Sigmoid colon (tissue), 7 donors: ENCODE results near the gene GAST. TPM values are rescaled to one million over a fixed set of nuclear protein-coding genes. Genes with fewer than 3 reads are reported as not detected.

Source experiments
- DNase-seq: peaks from one replicate; pipeline ENCODE4 v3.0.0-alpha.2; 2019
- H3K27ac ChIP-seq, 4 donors: fragments of 200-600 bp; sonication (generic); one replicate each; pipeline ENCODE4 v1.5.1; 2016 to 2019; ENCODE audit warnings: mild to moderate bottlenecking in 1 of 4
- H3K27me3 ChIP-seq, 3 donors: fragments of 200-600 bp; sonication (generic); one replicate each; pipeline ENCODE4 v1.5.1; 2019; ENCODE audit warnings: mild to moderate bottlenecking in 1 of 3
- H3K36me3 ChIP-seq, 4 donors: fragments of 200-600 bp; sonication (generic); one replicate each; pipeline ENCODE4 v1.5.1; 2016 to 2019
- H3K4me1 ChIP-seq, 4 donors: fragments of 200-600 bp; sonication (generic); one replicate each; pipeline ENCODE4 v1.5.1; 2017 to 2019
- H3K4me3 ChIP-seq, 4 donors: fragments of 200-600 bp; sonication (generic); one replicate each; pipeline ENCODE4 v1.5.1; 2017 to 2019; ENCODE audit warnings: mild to moderate bottlenecking in 2 of 4, moderate library complexity in 1 of 4
- H3K9me3 ChIP-seq, 4 donors: fragments of 200-600 bp in 3 of 4; sonication (generic) in 3 of 4; one replicate each; pipeline versions ENCODE4 v1.5.1 to v1.6.1; 2013 to 2019
- CTCF ChIP-seq, 4 experiments: fragments of 450-650 bp in 3 of 4; fragments of 200-600 bp in 1 of 4; IDR thresholded peaks; one replicate each; pipeline ENCODE4 v1.5.1; 2016 to 2019; ENCODE audit warnings: antibody characterized with exemption in 4 of 4, mild to moderate bottlenecking in 3 of 4, moderate library complexity in 2 of 4
- EP300 ChIP-seq, 4 donors: sonication (generic); formaldehyde crosslinking; IDR thresholded peaks; one replicate each; pipeline ENCODE4 v1.6.1; 2017; ENCODE audit warnings: antibody characterized with exemption in 4 of 4
- POLR2A ChIP-seq, 2 donors: fragments of 450-650 bp; IDR thresholded peaks; one replicate each; pipeline ENCODE4 v1.6.1; 2016; ENCODE audit warnings: antibody characterized with exemption in 2 of 2, mild to moderate bottlenecking in 2 of 2, moderate library complexity in 2 of 2
- POLR2AphosphoS5 ChIP-seq, 4 donors: sonication (generic); formaldehyde crosslinking; IDR thresholded peaks; one replicate each; pipeline ENCODE4 v1.6.1; 2017; ENCODE audit warnings: antibody characterized with exemption in 4 of 4
- WGBS, 2 donors: extraction: QIAGEN DNeasy Blood & Tissue Kit; methylation state at CpG; one replicate each; pipeline ENCODE4 v1.1.7; 2013; 5-methylcytosine and 5-hydroxymethylcytosine counted together
- intact Hi-C: fragments of 100-400 bp; cut with DNase I; formaldehyde crosslinking; loops from one replicate; pipeline ENCODE4 v1.15.1; 2023
- polyA plus RNA-seq, 3 donors: library from polyadenylated mRNA; stranded (reverse); fragments of 200-250 nt; gene quantifications; one replicate each; pipeline ENCODE4 v1.2.3, GENCODE V29; 2013
- small RNA-seq, 3 donors: library from RNA; depleted of rRNA; stranded (forward); fragments of <200 nt; gene quantifications; one replicate each; pipeline ENCODE3, GENCODE V24; 2016
- total RNA-seq, 4 donors: library from RNA; depleted of rRNA; stranded (reverse); fragments of >200 nt; gene quantifications; one replicate each; pipeline ENCODE4 v1.1.0, GENCODE V29; 2016
- donor health status: healthy with polysubstance abuse.
- donor health status: Bipolar disorder and iron deficiency.
- donor health status: healthy.

The GAST gene
- total and polyA plus RNA-seq, 7 donors, result not detected

GRCh38 chr17:41762841-41763240 is 50.7 kb downstream of the GAST start:
- Histone ChIP-seq H3K4me3 (no peak overlapping the region), H3K4me1 (no peaks in the 10 kb centered on the region), H3K27me3 (no peaks in the 10 kb centered on the region), H3K36me3 (peaks cover 0 to 68% (median 13%) of the 10 kb centered on the region in 4 donors), H3K27ac (no peak overlapping the region), H3K9me3 (no peaks in the 10 kb centered on the region)
- intact Hi-C loops, result no loop called here
- WGBS, 2 donors, result 91 to 95% methylated on average over 16 of the region's 16 CpGs
- no peak for DNase-seq
- TF ChIP-seq EP300 (IDR thresholded peaks at IDR 0.05) (no peak), POLR2AphosphoS5 (IDR thresholded peaks at IDR 0.05) (no peak), POLR2A (IDR thresholded peaks at IDR 0.05) (no peak), CTCF (IDR thresholded peaks at IDR 0.05) (no peak)

GRCh38 chr17:41763327-41763726 is 51.2 kb downstream of the GAST start:
- Histone ChIP-seq H3K9me3 (no peaks in the 10 kb centered on the region), H3K27me3 (no peaks in the 10 kb centered on the region), H3K4me3 (no peak overlapping the region), H3K4me1 (no peaks in the 10 kb centered on the region), H3K36me3 (peaks cover 0 to 68% (median 13%) of the 10 kb centered on the region in 4 donors), H3K27ac (no peak overlapping the region)
- no peak for DNase-seq
- 86 to 90% methylated on average over 8 of the region's 8 CpGs for WGBS, 2 donors
- intact Hi-C loops, result no loop called here
- TF ChIP-seq POLR2AphosphoS5 (IDR thresholded peaks at IDR 0.05) (no peak), POLR2A (IDR thresholded peaks at IDR 0.05) (no peak), CTCF (IDR thresholded peaks at IDR 0.05) (no peak), EP300 (IDR thresholded peaks at IDR 0.05) (no peak)

Small RNAs within 50 kb of the gene (small RNA-seq; reads per million reads assigned to genes)
- 0 reads per million in 3 donors for gene RN7SL399P
- 0 to 0.36 (median 0.12) reads per million in 3 donors for gene RNA5SP442

Other genes starting within 250 kb of the GAST start
- not detected for gene KRT32, start 244.9 kb upstream of the GAST start, total RNA-seq
- not detected for gene KRT32, start 244.9 kb upstream of the GAST start, polyA plus RNA-seq
- gene KRT35, start 231.2 kb upstream of the GAST start, total RNA-seq, result not detected
- gene KRT35, start 231.2 kb upstream of the GAST start, polyA plus RNA-seq, result not detected
- under 1 TPM in 1 of 4 donors, not detected in 3; 0.33 TPM for gene KRT36, start 222.4 kb upstream of the GAST start, total RNA-seq
- under 1 TPM in 1 of 3 donors, not detected in 2; 0.20 TPM for gene KRT36, start 222.4 kb upstream of the GAST start, polyA plus RNA-seq
- gene KRT13, start 206.7 kb upstream of the GAST start, total RNA-seq, result under 1 TPM in 1 of 4 donors, not detected in 3; 0.55 TPM
- 10 to 100 TPM in 1 of 3 donors, 1 to 10 TPM in 1, under 1 TPM in 1; 0.46 to 54.1 (median 8.0) TPM for gene KRT13, start 206.7 kb upstream of the GAST start, polyA plus RNA-seq
- gene KRT15, start 193.4 kb upstream of the GAST start, total RNA-seq, result not detected
- 10 to 100 TPM in 1 of 3 donors, 1 to 10 TPM in 2; 5.4 to 10.3 (median 9.2) TPM for gene KRT15, start 193.4 kb upstream of the GAST start, polyA plus RNA-seq
- 1 to 10 TPM in 2 of 4 donors, under 1 TPM in 2; 0.49 to 2.5 (median 1.2) TPM for gene KRT19, start 184.0 kb upstream of the GAST start, total RNA-seq
- gene KRT19, start 184.0 kb upstream of the GAST start, polyA plus RNA-seq, result 1,000 to 10,000 TPM in 2 of 3 donors, 100 to 1,000 TPM in 1; 809 to 2,366 (median 1,184) TPM
- gene KRT9, start 140.3 kb upstream of the GAST start, total RNA-seq, result not detected
- gene KRT9, start 140.3 kb upstream of the GAST start, polyA plus RNA-seq, result not detected
- not detected for gene KRT14, start 125.4 kb upstream of the GAST start, total RNA-seq
- gene KRT14, start 125.4 kb upstream of the GAST start, polyA plus RNA-seq, result 1 to 10 TPM in 2 of 3 donors, under 1 TPM in 1; 0.15 to 3.6 (median 1.4) TPM
- gene KRT16, start 99.6 kb upstream of the GAST start, total RNA-seq, result under 1 TPM in 1 of 4 donors, not detected in 3; 0.83 TPM
- under 1 TPM in 2 of 3 donors, not detected in 1; 0.09 to 0.60 TPM for gene KRT16, start 99.6 kb upstream of the GAST start, polyA plus RNA-seq
- gene KRT17, start 87.8 kb upstream of the GAST start, total RNA-seq, result 1 to 10 TPM in 2 of 4 donors, not detected in 2; 1.2 to 5.3 TPM
- under 1 TPM in 1 of 3 donors, not detected in 2; 0.17 TPM for gene KRT17, start 87.8 kb upstream of the GAST start, polyA plus RNA-seq
- 100 to 1,000 TPM; 246 to 572 (median 430) TPM for gene EIF1, start 23.4 kb upstream of the GAST start, total RNA-seq
- gene EIF1, start 23.4 kb upstream of the GAST start, polyA plus RNA-seq, result 100 to 1,000 TPM; 384 to 515 (median 507) TPM
- gene HAP1, start 22.3 kb downstream of the GAST start, total RNA-seq, result 1 to 10 TPM in 3 of 4 donors, under 1 TPM in 1; 0.71 to 4.3 (median 2.5) TPM
- under 1 TPM; under 0.01 to 0.47 (median 0.23) TPM for gene HAP1, start 22.3 kb downstream of the GAST start, polyA plus RNA-seq
- 10 to 100 TPM; 22.2 to 40.3 (median 31.2) TPM for gene JUP, start 74.4 kb downstream of the GAST start, total RNA-seq
- gene JUP, start 74.4 kb downstream of the GAST start, polyA plus RNA-seq, result 100 to 1,000 TPM; 231 to 494 (median 236) TPM
- 10 to 100 TPM in 3 of 4 donors, 1 to 10 TPM in 1; 9.9 to 12.3 (median 11.3) TPM for gene P3H4, start 99.6 kb downstream of the GAST start, total RNA-seq
- 1 to 10 TPM; 3.0 to 6.4 (median 4.9) TPM for gene P3H4, start 99.6 kb downstream of the GAST start, polyA plus RNA-seq
- 10 to 100 TPM; 34.2 to 71.2 (median 39.5) TPM for gene FKBP10, start 100.7 kb downstream of the GAST start, total RNA-seq
- gene FKBP10, start 100.7 kb downstream of the GAST start, polyA plus RNA-seq, result 10 to 100 TPM in 1 of 3 donors, 1 to 10 TPM in 2; 5.5 to 18.4 (median 9.0) TPM
- gene NT5C3B, start 123.9 kb downstream of the GAST start, total RNA-seq, result 100 to 1,000 TPM in 1 of 4 donors, 10 to 100 TPM in 3; 58.5 to 104 (median 69.2) TPM
- 10 to 100 TPM; 19.4 to 42.6 (median 33.9) TPM for gene NT5C3B, start 123.9 kb downstream of the GAST start, polyA plus RNA-seq
- gene KLHL10, start 125.5 kb downstream of the GAST start, total RNA-seq, result 1 to 10 TPM in 3 of 4 donors, under 1 TPM in 1; 0.95 to 3.9 (median 1.5) TPM
- gene KLHL10, start 125.5 kb downstream of the GAST start, polyA plus RNA-seq, result under 1 TPM in 1 of 3 donors, not detected in 2; 0.04 TPM
- 10 to 100 TPM; 16.1 to 21.6 (median 19.2) TPM for gene KLHL11, start 153.1 kb downstream of the GAST start, total RNA-seq
- 1 to 10 TPM in 1 of 3 donors, under 1 TPM in 1, not detected in 1; 0.46 to 2.0 TPM for gene KLHL11, start 153.1 kb downstream of the GAST start, polyA plus RNA-seq
- 10 to 100 TPM; 41.0 to 56.2 (median 44.7) TPM for gene ACLY, start 206.6 kb downstream of the GAST start, total RNA-seq
- gene ACLY, start 206.6 kb downstream of the GAST start, polyA plus RNA-seq, result 10 to 100 TPM; 27.0 to 55.1 (median 33.3) TPM
- gene ODAD4, start 218.3 kb downstream of the GAST start, total RNA-seq, result 1 to 10 TPM; 1.4 to 2.2 (median 1.6) TPM
- gene ODAD4, start 218.3 kb downstream of the GAST start, polyA plus RNA-seq, result under 1 TPM in 1 of 3 donors, not detected in 2; 0.41 TPM